ENCODE data around the gene DCBLD1.

DCBLD1 gene

GRCh38 chr6:117550078-117550600 lies 67.7 kb downstream of the DCBLD1 start:
- no peaks in the 10 kb centered on the region for H3K4me1 ChIP-seq (ENCODE audit: insufficient read depth, low read length)
- no peaks in the 10 kb centered on the region for H3K27me3 ChIP-seq (ENCODE audit: insufficient read depth, low read length)
- no peak overlapping the region for H2AFZ ChIP-seq (ENCODE audit: low read depth, low read length)
- no peaks in the 10 kb centered on the region for H3K9me3 ChIP-seq (ENCODE audit: low read length)
- peaks cover 11% of the 10 kb centered on the region for H3K36me3 ChIP-seq (ENCODE audit: insufficient read depth, low read length)
- no peak overlapping the region for H3K4me3 ChIP-seq (ENCODE audit: low read length)

GRCh38 chr6:117550618-117551242 lies 68.3 kb downstream of the DCBLD1 start:
- Histone ChIP-seq H3K9me3 (ENCODE audit: low read length) (no peaks in the 10 kb centered on the region), H3K36me3 (ENCODE audit: insufficient read depth, low read length) (peaks cover 10% of the 10 kb centered on the region), H2AFZ (ENCODE audit: low read depth, low read length) (no peak overlapping the region), H3K4me3 (ENCODE audit: low read length) (no peak overlapping the region), H3K27me3 (ENCODE audit: insufficient read depth, low read length) (no peaks in the 10 kb centered on the region), H3K4me1 (ENCODE audit: insufficient read depth, low read length) (no peaks in the 10 kb centered on the region)

DNA sequence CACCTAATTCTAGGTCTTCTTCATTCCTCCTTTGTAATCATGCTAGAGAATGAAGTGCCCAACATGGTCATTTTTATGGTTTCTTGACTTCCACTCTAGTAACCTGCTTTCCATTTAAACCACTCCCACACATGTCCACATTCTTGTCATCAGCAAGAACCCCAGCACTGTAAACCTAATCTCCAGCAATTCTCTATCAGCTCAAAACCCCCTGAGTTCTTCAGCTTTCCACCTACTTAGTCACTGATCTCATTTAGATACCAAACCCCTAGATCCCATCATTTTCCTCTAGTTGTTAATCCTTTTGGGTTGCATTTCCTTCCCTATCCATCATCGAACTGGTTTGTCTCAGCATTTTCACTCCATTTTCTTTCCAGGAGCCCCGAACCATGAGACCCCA lies 70.1 kb downstream of the DCBLD1 start:
- H3K36me3 ChIP-seq (ENCODE audit: insufficient read depth, low read length), result peaks cover 2% of the 10 kb centered on the region
- H3K27me3 ChIP-seq (ENCODE audit: insufficient read depth, low read length), result no peaks in the 10 kb centered on the region
- no peaks in the 10 kb centered on the region for H3K9me3 ChIP-seq (ENCODE audit: low read length)
- H2AFZ ChIP-seq (ENCODE audit: low read depth, low read length), result no peak overlapping the region
- no peak overlapping the region for H3K4me3 ChIP-seq (ENCODE audit: low read length)
- H3K4me1 ChIP-seq (ENCODE audit: insufficient read depth, low read length), result no peaks in the 10 kb centered on the region

GRCh38 chr6:117553142-117553541 lies 70.7 kb downstream of the DCBLD1 start:
- H3K9me3 ChIP-seq (ENCODE audit: low read length), result no peaks in the 10 kb centered on the region
- H3K27me3 ChIP-seq (ENCODE audit: insufficient read depth, low read length), result no peaks in the 10 kb centered on the region
- H3K4me3 ChIP-seq (ENCODE audit: low read length), result no peak overlapping the region
- no peaks in the 10 kb centered on the region for H3K4me1 ChIP-seq (ENCODE audit: insufficient read depth, low read length)
- H3K36me3 ChIP-seq (ENCODE audit: insufficient read depth, low read length), result peaks cover 2% of the 10 kb centered on the region
- no peak overlapping the region for H2AFZ ChIP-seq (ENCODE audit: low read depth, low read length)

DNA sequence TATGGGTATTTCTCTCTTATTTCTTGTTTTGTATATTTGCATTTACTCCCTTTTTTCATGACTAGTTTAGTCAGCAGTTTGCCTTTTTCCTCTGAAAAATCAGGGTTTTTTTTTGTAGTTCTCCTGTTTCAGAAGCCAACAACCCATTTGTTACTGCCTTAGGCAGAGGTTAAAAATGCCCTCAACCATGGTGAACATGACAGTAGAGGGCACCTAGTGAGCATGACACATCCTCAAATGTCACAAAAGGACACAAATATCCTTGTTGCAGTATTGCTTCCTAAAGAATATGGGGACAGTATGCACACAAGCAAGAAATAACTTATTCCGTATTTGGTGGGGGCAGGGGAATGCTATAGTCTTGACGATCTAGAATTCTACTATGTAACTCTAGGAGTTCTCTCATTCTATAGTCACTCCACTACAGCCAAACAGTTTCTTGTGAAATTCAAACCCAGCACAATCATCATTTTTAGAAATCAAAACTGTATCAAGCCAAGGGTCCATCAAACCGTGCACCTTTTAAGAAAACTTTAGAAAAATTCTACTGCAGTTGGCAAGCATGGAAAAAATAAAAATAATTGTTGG lies 72.9 kb downstream of the DCBLD1 start:
- Histone ChIP-seq H3K4me1 (ENCODE audit: insufficient read depth, low read length) (no peaks in the 10 kb centered on the region), H3K27me3 (ENCODE audit: insufficient read depth, low read length) (no peaks in the 10 kb centered on the region), H3K9me3 (ENCODE audit: low read length) (no peaks in the 10 kb centered on the region), H3K4me3 (ENCODE audit: low read length) (no peak overlapping the region), H2AFZ (ENCODE audit: low read depth, low read length) (no peak overlapping the region), H3K36me3 (ENCODE audit: insufficient read depth, low read length) (no peaks in the 10 kb centered on the region)

DNA sequence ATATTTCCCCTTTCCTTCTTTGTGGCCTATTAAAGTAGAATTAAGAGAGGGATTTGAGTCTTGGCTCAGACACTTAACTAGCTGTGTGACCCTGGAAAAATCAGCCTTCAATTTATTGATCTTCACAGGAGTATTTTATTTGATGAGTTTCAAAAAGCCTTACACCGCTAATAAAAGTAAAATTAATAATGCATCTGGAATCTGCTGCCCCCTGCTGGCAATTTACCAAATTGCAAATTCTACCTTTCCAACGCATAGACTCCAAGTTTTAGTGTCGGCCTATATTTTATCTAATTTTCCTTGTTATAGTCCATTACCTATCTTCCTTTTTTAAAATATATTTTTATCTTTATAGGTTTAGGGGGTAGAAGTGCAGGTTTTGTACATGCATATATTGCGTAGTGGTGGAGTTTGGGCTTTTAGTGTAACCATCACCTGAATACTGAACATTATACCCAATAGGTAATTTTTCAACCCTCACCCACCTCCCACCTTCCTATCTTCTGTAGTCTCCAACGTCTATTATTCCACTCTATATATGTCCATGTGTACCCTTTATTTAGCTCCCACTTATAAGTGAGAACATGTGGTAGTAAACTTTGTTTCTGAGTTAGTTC lies 73.5 kb downstream of the DCBLD1 start:
- H3K4me1 ChIP-seq (ENCODE audit: insufficient read depth, low read length), result no peaks in the 10 kb centered on the region

DNA sequence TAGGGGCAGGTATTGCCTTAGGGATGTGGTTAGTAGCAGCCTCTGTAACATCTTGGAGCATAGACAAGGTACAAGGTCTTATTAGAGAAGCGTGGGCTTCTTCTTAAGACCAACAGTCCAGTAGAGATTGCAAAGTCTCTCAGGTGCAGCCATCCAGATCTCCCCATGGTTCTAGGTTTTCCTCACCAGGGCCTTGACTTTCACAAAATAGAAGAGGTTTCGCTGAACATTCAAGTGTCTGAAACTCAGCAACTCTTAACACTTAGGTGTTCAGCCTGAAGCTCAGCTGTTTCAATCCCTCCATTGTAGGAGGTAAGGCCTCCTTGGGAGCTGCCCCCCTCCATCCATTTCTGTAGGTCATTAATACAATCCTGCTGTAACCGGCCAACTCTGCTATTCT lies 75.5 kb downstream of the DCBLD1 start:
- Histone ChIP-seq H3K4me1 (ENCODE audit: insufficient read depth, low read length) (no peaks in the 10 kb centered on the region), H3K4me3 (ENCODE audit: low read length) (no peak overlapping the region), H2AFZ (ENCODE audit: low read depth, low read length) (no peak overlapping the region), H3K36me3 (ENCODE audit: insufficient read depth, low read length) (peaks cover 1% of the 10 kb centered on the region), H3K27me3 (ENCODE audit: insufficient read depth, low read length) (no peaks in the 10 kb centered on the region), H3K9me3 (ENCODE audit: low read length) (no peaks in the 10 kb centered on the region)

More for the DNA sequence above, 73.5 kb downstream of the DCBLD1 start:
- Histone ChIP-seq H3K4me3 (ENCODE audit: low read length) (no peak overlapping the region), H3K27me3 (ENCODE audit: insufficient read depth, low read length) (no peaks in the 10 kb centered on the region), H2AFZ (ENCODE audit: low read depth, low read length) (no peak overlapping the region), H3K9me3 (ENCODE audit: low read length) (no peaks in the 10 kb centered on the region), H3K36me3 (ENCODE audit: insufficient read depth, low read length) (no peaks in the 10 kb centered on the region)

- Histone ChIP-seq H3K4me3 (ENCODE audit: low read length) (no peak overlapping the region), H3K9me3 (ENCODE audit: low read length) (no peaks in the 10 kb centered on the region), H3K27me3 (ENCODE audit: insufficient read depth, low read length) (no peaks in the 10 kb centered on the region), H3K4me1 (ENCODE audit: insufficient read depth, low read length) (no peaks in the 10 kb centered on the region), H2AFZ (ENCODE audit: low read depth, low read length) (no peak overlapping the region), H3K36me3 (ENCODE audit: insufficient read depth, low read length) (peaks cover 2% of the 10 kb centered on the region)
Measured at GRCh38 chr6:117558818-117559217, 76.3 kb downstream of the DCBLD1 start.

DNA sequence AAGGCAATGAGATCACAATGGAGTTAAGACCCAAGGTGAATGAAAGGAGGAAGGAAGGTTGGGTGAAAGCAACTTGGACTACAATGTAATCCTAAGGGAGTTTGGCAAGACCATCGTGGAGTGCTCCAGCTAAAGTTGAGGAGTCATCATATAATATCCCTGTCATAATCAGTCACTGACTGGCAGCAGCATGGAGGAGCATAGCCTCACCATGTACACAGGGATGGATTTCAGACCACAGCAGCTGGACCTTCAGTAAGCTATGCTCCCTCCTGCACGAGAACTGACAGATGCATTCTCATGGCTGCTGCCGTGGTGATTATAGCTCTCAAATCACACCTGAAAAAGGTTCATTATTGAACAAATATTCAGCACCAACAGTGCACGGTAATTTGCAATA lies 76.8 kb downstream of the DCBLD1 start:
- Histone ChIP-seq H3K4me3 (ENCODE audit: low read length) (no peak overlapping the region), H2AFZ (ENCODE audit: low read depth, low read length) (no peak overlapping the region), H3K4me1 (ENCODE audit: insufficient read depth, low read length) (no peaks in the 10 kb centered on the region), H3K27me3 (ENCODE audit: insufficient read depth, low read length) (no peaks in the 10 kb centered on the region), H3K9me3 (ENCODE audit: low read length) (no peaks in the 10 kb centered on the region), H3K36me3 (ENCODE audit: insufficient read depth, low read length) (peaks cover 2% of the 10 kb centered on the region)

DNA sequence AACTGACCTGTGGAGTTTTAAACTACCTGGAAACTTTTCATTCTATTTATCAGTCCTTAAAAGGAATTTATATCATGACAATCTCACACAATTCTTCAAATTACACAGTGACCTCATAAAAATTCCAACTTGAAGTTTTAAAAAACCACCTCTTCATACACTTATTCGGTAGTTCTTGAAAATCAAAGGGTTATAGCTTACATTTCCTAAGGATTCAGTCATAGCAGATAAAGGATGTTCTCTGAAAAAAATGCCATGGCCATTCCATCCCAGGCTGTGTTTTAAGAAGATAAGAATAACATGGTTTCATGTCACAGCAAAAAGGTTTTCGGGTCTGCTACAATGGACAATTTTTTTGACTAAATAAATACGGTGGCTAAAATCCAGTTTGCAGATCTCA lies 78.7 kb downstream of the DCBLD1 start:
- H3K27me3 ChIP-seq (ENCODE audit: insufficient read depth, low read length), result no peaks in the 10 kb centered on the region
- H3K4me1 ChIP-seq (ENCODE audit: insufficient read depth, low read length), result no peaks in the 10 kb centered on the region
- H3K9me3 ChIP-seq (ENCODE audit: low read length), result no peaks in the 10 kb centered on the region
- H3K36me3 ChIP-seq (ENCODE audit: insufficient read depth, low read length), result peaks cover 6% of the 10 kb centered on the region
- no peak overlapping the region for H3K4me3 ChIP-seq (ENCODE audit: low read length)
- H2AFZ ChIP-seq (ENCODE audit: low read depth, low read length), result no peak overlapping the region

DNA sequence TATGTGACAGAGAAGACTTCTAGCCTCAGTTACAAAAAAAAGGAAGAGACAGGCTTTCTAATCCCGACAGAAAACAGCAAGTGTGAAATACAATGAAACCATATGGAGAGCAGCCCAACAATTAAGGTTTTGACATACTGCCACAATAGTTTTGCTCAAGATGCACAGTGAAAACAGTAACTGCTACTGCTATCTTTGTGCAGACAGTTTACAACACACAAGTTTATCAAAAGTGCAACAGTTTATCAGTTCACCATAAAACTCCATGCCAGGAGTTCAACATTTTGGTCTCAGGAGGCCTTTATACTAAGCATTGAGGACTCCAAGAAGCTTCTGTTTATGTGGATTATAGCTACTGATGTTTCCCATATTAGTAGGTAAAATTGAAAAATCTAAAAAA lies 82.2 kb downstream of the DCBLD1 start:
- no peak overlapping the region for H2AFZ ChIP-seq (ENCODE audit: low read depth, low read length)
- H3K4me3 ChIP-seq (ENCODE audit: low read length), result no peak overlapping the region
- H3K4me1 ChIP-seq (ENCODE audit: insufficient read depth, low read length), result no peaks in the 10 kb centered on the region
- no peaks in the 10 kb centered on the region for H3K9me3 ChIP-seq (ENCODE audit: low read length)
- no peaks in the 10 kb centered on the region for H3K27me3 ChIP-seq (ENCODE audit: insufficient read depth, low read length)
- peaks cover 19% of the 10 kb centered on the region for H3K36me3 ChIP-seq (ENCODE audit: insufficient read depth, low read length)

GRCh38 chr6:117568247-117568646 lies 85.8 kb downstream of the DCBLD1 start:
- H3K27me3 ChIP-seq (ENCODE audit: insufficient read depth, low read length), result no peaks in the 10 kb centered on the region
- no peak overlapping the region for H2AFZ ChIP-seq (ENCODE audit: low read depth, low read length)
- H3K9me3 ChIP-seq (ENCODE audit: low read length), result no peaks in the 10 kb centered on the region
- no peak overlapping the region for H3K4me3 ChIP-seq (ENCODE audit: low read length)
- no peaks in the 10 kb centered on the region for H3K4me1 ChIP-seq (ENCODE audit: insufficient read depth, low read length)
- peaks cover 22% of the 10 kb centered on the region for H3K36me3 ChIP-seq (ENCODE audit: insufficient read depth, low read length)

DNA sequence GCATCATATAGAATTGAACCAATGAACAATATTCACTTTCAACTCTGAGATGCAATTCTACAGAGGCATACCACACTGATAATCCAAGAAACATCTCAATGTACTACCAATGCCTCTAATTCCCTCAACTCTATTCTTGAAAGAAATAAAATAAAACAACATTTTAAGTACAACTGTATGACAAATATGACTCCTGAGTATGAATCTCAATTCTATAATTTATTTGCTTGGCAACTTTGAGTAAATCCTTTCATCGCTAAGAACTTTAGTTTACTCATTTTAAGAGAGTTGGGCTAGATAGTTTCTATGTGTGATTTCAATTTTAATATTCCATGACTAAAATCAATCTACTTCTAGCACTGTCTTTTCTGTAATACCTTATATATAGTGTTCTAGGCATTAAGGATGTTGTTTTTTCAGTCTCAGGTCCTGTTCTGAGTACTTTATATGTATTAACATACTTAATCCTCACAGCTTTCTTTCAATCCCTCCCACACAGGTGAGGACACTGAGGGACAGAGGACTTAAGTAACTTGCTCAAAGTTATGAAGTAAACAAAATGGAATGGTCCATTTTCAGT lies 86.4 kb downstream of the DCBLD1 start:
- peaks cover 22% of the 10 kb centered on the region for H3K36me3 ChIP-seq (ENCODE audit: insufficient read depth, low read length)

More for the DNA sequence above, 86.4 kb downstream of the DCBLD1 start:
- Histone ChIP-seq H2AFZ (ENCODE audit: low read depth, low read length) (no peak overlapping the region), H3K4me1 (ENCODE audit: insufficient read depth, low read length) (no peaks in the 10 kb centered on the region), H3K4me3 (ENCODE audit: low read length) (no peak overlapping the region), H3K9me3 (ENCODE audit: low read length) (no peaks in the 10 kb centered on the region), H3K27me3 (ENCODE audit: insufficient read depth, low read length) (no peaks in the 10 kb centered on the region)

All from neuron (in vitro differentiated cells).